Measurements from ENCODE around the gene DENND6B. TPM values are rescaled to one million over a fixed set of nuclear protein-coding genes. Genes with fewer than 3 reads are reported as not detected.

The DENND6B gene
- total and polyA plus RNA-seq, 2 of the 13 experiments (the other 11 are each of a cell fraction or from before 2014, with no cell fraction given): 0.95 to 3.8 TPM

- TF ChIP-seq ZNF616 (CRISPR knock-in tag; IDR thresholded peaks at IDR 0.05; ENCODE audit: low read depth) (no peak), ARNT (IDR thresholded peaks at IDR 0.05) (no peak), POGZ (CRISPR knock-in tag; IDR thresholded peaks at IDR 0.05) (no peak), LCORL (IDR thresholded peaks at IDR 0.05) (no peak), LCORL (CRISPR knock-in tag; IDR thresholded peaks at IDR 0.05) (no peak), RFX3 (CRISPR knock-in tag; IDR thresholded peaks at IDR 0.05) (peak; percentile 61), KLF6 (CRISPR knock-in tag; IDR thresholded peaks at IDR 0.05) (no peak), ZNF512 (CRISPR knock-in tag; IDR thresholded peaks at IDR 0.05) (no peak), ATAD3A (CRISPR knock-in tag; IDR thresholded peaks at IDR 0.05) (no peak), ZNF674 (CRISPR knock-in tag; IDR thresholded peaks at IDR 0.05; ENCODE audit: low read depth) (no peak), GMEB2 (CRISPR knock-in tag; IDR thresholded peaks at IDR 0.05; ENCODE audit: low read depth) (no peak), CTCF (CRISPR knock-in tag; IDR thresholded peaks at IDR 0.05) (no peak), HNRNPH1 (optimal IDR thresholded peaks at IDR 0.05; ENCODE audit: low read depth, low read length) (no peak), ZBTB7A (CRISPR knock-in tag; IDR thresholded peaks at IDR 0.05) (no peak)
- TF ChIP-seq, protein P1, sequence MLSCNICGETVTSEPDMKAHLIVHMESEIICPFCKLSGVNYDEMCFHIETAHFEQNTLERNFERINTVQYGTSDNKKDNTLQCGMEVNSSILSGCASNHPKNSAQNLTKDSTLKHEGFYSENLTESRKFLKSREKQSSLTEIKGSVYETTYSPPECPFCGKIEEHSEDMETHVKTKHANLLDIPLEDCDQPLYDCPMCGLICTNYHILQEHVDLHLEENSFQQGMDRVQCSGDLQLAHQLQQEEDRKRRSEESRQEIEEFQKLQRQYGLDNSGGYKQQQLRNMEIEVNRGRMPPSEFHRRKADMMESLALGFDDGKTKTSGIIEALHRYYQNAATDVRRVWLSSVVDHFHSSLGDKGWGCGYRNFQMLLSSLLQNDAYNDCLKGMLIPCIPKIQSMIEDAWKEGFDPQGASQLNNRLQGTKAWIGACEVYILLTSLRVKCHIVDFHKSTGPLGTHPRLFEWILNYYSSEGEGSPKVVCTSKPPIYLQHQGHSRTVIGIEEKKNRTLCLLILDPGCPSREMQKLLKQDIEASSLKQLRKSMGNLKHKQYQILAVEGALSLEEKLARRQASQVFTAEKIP (CRISPR knock-in tag; IDR thresholded peaks at IDR 0.05; ENCODE audit: borderline replicate concordance): no peak
- TF ChIP-seq, protein P2, sequence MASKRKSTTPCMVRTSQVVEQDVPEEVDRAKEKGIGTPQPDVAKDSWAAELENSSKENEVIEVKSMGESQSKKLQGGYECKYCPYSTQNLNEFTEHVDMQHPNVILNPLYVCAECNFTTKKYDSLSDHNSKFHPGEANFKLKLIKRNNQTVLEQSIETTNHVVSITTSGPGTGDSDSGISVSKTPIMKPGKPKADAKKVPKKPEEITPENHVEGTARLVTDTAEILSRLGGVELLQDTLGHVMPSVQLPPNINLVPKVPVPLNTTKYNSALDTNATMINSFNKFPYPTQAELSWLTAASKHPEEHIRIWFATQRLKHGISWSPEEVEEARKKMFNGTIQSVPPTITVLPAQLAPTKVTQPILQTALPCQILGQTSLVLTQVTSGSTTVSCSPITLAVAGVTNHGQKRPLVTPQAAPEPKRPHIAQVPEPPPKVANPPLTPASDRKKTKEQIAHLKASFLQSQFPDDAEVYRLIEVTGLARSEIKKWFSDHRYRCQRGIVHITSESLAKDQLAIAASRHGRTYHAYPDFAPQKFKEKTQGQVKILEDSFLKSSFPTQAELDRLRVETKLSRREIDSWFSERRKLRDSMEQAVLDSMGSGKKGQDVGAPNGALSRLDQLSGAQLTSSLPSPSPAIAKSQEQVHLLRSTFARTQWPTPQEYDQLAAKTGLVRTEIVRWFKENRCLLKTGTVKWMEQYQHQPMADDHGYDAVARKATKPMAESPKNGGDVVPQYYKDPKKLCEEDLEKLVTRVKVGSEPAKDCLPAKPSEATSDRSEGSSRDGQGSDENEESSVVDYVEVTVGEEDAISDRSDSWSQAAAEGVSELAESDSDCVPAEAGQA (IDR thresholded peaks at IDR 0.05; ENCODE audit: low read depth): no peak
- TF ChIP-seq, protein P2 (CRISPR knock-in tag; IDR thresholded peaks at IDR 0.05; ENCODE audit: borderline replicate concordance): no peak
Measured at GRCh38 chr22:50306753-50307749, 19.8 kb downstream of the DENND6B start, which contains the start of gene PLXNB2 (continued).

Measured in HepG2 (cell line).